H1 (cell line): Measurements from ENCODE around the gene SLC27A4. TPM values are rescaled to one million over a fixed set of nuclear protein-coding genes. Genes with fewer than 3 reads are reported as not detected.

ENCODE experiments used
- FOSL1 ChIP-seq: IDR thresholded peaks from 2 replicates; pipeline ENCODE4 v1.6.1; 2011; ENCODE audit warnings: mild to moderate bottlenecking, low read depth, low read length, moderate library complexity; ENCODE audit not compliant: insufficient read depth
- polyA plus RNA-seq, 7 experiments: library from polyadenylated mRNA; depleted of rRNA in 3 of 7; stranded (reverse) in 5 of 7; unstranded in 2 of 7; fragments of >200 nt in 5 of 7; fragments of 200-250 nt in 2 of 7; gene quantifications; 1 replicate in 5 of 7; 2 replicates in 1 of 7; 4 replicates in 1 of 7; pipeline versions ENCODE4 v1.2.1 to v1.2.3, GENCODE V29; 2011 to 2013; ENCODE audit warnings: missing spikeins in 2 of 7, mixed read lengths in 2 of 7
- total RNA-seq: library from RNA; stranded (reverse); fragmentation: NEBNext Ultra II Directional; extraction: Animal tissue kit (Norgen Biotek cat#: 25700); gene quantifications from 2 replicates; pipeline ENCODE4 v1.2.1, GENCODE V29; 2021
- TF ChIP-seq, protein P1 (sequence below): IDR thresholded peaks from 2 replicates; pipeline ENCODE4 v1.6.1; 2012; ENCODE audit warnings: low read length, inconsistent platforms

The SLC27A4 gene
- total and polyA plus RNA-seq, 2 of the 8 experiments (the other 6 are each of a cell fraction or from before 2014, with no cell fraction given), result 14.9 to 20.5 TPM

DNA sequence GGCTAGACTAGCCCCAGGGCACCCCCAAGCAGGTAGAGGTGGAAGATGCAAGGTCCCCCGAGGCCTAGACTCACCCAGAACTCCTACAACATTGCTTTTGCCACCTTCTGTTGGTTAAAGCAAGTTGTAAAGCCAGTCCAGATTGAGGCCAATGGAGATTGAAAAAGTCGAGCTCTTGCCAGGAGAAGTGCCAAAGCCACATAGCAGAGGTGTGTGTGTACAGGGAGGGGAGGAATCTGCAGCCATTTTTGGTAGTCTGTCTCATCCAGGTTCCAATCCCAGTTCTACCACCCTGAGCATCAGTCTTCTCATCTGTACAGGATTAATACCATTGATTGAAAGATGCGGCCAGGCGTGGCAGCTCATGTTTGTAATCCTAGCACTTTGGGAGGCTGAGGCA lies 18.5 kb downstream of the SLC27A4 start (continued):
- TF ChIP-seq, protein P1, sequence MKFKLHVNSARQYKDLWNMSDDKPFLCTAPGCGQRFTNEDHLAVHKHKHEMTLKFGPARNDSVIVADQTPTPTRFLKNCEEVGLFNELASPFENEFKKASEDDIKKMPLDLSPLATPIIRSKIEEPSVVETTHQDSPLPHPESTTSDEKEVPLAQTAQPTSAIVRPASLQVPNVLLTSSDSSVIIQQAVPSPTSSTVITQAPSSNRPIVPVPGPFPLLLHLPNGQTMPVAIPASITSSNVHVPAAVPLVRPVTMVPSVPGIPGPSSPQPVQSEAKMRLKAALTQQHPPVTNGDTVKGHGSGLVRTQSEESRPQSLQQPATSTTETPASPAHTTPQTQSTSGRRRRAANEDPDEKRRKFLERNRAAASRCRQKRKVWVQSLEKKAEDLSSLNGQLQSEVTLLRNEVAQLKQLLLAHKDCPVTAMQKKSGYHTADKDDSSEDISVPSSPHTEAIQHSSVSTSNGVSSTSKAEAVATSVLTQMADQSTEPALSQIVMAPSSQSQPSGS, result no peak
- no peak for TF ChIP-seq FOSL1
